ENCODE data around the gene SORBS1.

DNA sequence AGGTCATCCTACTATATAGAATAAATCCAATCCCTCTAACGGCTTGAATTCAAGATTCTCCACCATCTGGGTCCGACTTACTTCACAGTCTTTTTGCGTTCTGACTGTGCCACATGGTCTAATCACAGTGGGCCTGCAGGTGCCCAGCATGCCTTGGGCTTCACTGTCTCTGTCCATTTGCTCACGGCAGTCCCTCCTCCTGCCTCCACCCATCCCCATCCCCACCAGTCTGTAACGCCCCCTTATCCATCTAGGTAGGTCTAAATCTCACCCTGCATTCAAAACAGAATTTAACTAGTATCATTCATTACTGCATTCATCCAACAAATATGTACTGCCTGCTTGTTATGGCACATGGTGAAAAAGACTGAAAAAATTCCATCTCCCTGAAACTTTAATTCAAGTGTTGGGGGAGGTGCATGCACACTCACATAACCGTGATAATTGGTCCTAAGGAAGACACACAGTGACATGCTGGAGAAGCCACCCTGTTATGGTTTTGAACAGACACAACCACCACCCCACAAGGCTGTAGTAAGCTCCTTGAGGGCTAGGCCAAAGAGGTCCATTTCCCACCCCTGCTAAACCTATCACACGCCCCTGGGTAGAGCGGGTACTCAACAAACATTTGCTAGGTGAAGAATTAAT lies 24.2 kb downstream of the SORBS1 start:
- TF ChIP-seq EZH2phosphoT487 (IDR thresholded peaks at IDR 0.05): no peak
- TF ChIP-seq, protein P1, sequence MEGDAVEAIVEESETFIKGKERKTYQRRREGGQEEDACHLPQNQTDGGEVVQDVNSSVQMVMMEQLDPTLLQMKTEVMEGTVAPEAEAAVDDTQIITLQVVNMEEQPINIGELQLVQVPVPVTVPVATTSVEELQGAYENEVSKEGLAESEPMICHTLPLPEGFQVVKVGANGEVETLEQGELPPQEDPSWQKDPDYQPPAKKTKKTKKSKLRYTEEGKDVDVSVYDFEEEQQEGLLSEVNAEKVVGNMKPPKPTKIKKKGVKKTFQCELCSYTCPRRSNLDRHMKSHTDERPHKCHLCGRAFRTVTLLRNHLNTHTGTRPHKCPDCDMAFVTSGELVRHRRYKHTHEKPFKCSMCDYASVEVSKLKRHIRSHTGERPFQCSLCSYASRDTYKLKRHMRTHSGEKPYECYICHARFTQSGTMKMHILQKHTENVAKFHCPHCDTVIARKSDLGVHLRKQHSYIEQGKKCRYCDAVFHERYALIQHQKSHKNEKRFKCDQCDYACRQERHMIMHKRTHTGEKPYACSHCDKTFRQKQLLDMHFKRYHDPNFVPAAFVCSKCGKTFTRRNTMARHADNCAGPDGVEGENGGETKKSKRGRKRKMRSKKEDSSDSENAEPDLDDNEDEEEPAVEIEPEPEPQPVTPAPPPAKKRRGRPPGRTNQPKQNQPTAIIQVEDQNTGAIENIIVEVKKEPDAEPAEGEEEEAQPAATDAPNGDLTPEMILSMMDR (IDR thresholded peaks at IDR 0.05): no peak
- TF ChIP-seq EZH2 (IDR thresholded peaks at IDR 0.05): no peak

All from neural progenitor cell (in vitro differentiated cells).